Ascending aorta (tissue), 2 donors: ENCODE measurements around the gene TPRG1L. TPM values are rescaled to one million over a fixed set of nuclear protein-coding genes. Genes with fewer than 3 reads are reported as not detected.

Experiments used
- DNase-seq, 2 donors: peaks; one replicate each; pipeline ENCODE4 v3.0.0-alpha.2; 2019; ENCODE audit warnings: low spot score in 2 of 2
- H3K27ac ChIP-seq, 2 donors: fragments of 200-600 bp; sonication (generic); one replicate each; pipeline ENCODE4 v1.5.1; 2016 to 2017; ENCODE audit warnings: mild to moderate bottlenecking in 1 of 2
- H3K27me3 ChIP-seq: fragments of 200-600 bp; sonication (generic); one replicate; pipeline ENCODE4 v1.5.1; 2017
- H3K36me3 ChIP-seq, 2 donors: fragments of 200-600 bp; sonication (generic); one replicate each; pipeline ENCODE4 v1.5.1; 2016
- H3K4me1 ChIP-seq, 2 donors: fragments of 200-600 bp; sonication (generic); one replicate each; pipeline ENCODE4 v1.5.1; 2016 to 2017; ENCODE audit warnings: mild to moderate bottlenecking in 1 of 2
- H3K4me3 ChIP-seq, 2 donors: fragments of 200-600 bp; sonication (generic); one replicate each; pipeline ENCODE4 v1.5.1; 2016 to 2017; ENCODE audit warnings: mild to moderate bottlenecking in 1 of 2
- H3K9me3 ChIP-seq, 2 donors: fragments of 200-600 bp; sonication (generic); one replicate each; pipeline ENCODE4 v1.5.1; 2016
- CTCF ChIP-seq, 3 experiments: fragments of 200-600 bp in 2 of 3; fragments of 450-650 bp in 1 of 3; sonication (generic) in 2 of 3; IDR thresholded peaks; one replicate each; pipeline ENCODE4 v1.5.1; 2016 to 2019; ENCODE audit warnings: antibody characterized with exemption in 3 of 3, mild to moderate bottlenecking in 1 of 3, moderate library complexity in 1 of 3
- intact Hi-C: fragments of 100-400 bp; cut with DNase I; formaldehyde crosslinking; loops from one replicate; pipeline ENCODE4 v1.15.1; 2023
- total RNA-seq: library from RNA; depleted of rRNA; stranded (reverse); fragments of >200 nt; gene quantifications from one replicate; pipeline ENCODE4 v1.1.0, GENCODE V29; 2016

The TPRG1L gene
- total RNA-seq, 1 donor from 2014 or later, result 18.9 TPM

DNA sequence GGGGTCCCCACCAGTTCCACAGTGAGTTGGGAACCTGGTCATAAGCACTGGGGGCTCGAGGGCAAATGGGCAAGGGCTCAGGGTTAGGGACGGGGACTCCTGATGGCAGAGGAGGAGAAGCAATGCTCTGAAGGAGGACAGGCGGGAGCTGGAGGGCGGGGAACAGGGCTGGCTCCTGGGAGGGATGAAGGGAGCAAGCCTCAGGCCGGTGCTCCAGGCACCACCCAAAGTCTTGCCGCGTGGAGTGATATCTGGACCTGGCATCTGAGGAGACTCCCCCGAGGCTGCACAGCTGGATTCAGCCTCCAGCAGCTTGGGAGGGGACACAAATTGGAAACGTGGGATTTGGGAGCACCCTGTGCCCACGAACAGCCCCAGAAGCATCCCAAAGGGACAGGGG lies 24.5 kb upstream of the TPRG1L start:
- Histone ChIP-seq H3K36me3 (no peaks in the 10 kb centered on the region), H3K27ac (no peak overlapping the region), H3K4me3 (no peak overlapping the region), H3K4me1 (no peaks in the 10 kb centered on the region), H3K9me3 (no peaks in the 10 kb centered on the region), H3K27me3 (no peaks in the 10 kb centered on the region)
- no peak for TF ChIP-seq CTCF (IDR thresholded peaks at IDR 0.05)
- no peak for DNase-seq
- intact Hi-C loops, result no loop called here

DNA sequence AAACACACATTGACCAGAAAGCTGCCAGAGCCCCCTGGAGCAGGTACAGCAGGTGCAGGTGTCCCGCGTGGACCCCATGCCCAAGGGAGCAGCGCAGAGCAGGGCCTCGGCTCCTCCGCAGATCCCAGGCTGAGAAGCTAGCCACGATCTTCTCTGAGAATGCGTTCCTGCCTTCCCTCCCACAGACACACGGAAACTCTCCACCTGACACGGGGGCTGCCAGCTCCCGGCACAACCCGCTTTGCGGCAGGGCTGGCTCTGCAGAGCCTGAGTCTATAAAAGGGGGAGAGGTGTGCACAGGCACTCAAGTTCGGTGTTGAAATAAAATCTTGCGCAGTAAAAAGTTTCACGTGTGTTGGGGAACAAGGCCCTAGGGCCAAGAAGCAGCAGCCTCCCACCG lies 23.1 kb upstream of the TPRG1L start:
- TF ChIP-seq CTCF (IDR thresholded peaks at IDR 0.05), result no peak
- Histone ChIP-seq H3K27ac (no peak overlapping the region), H3K27me3 (no peaks in the 10 kb centered on the region), H3K9me3 (no peaks in the 10 kb centered on the region), H3K4me1 (no peaks in the 10 kb centered on the region), H3K36me3 (no peaks in the 10 kb centered on the region), H3K4me3 (no peak overlapping the region)
- DNase-seq, result no peak
- intact Hi-C loops, result no loop called here

- TF ChIP-seq CTCF (IDR thresholded peaks at IDR 0.05), result no peak
- DNase-seq, result no peak
- intact Hi-C loops, result no loop called here
- H3K4me3 ChIP-seq, result no peak overlapping the region
- no peak overlapping the region for H3K27ac ChIP-seq
- no peaks in the 10 kb centered on the region for H3K4me1 ChIP-seq
- H3K9me3 ChIP-seq, result no peaks in the 10 kb centered on the region
- no peaks in the 10 kb centered on the region for H3K27me3 ChIP-seq
- no peaks in the 10 kb centered on the region for H3K36me3 ChIP-seq
Observed at GRCh38 chr1:3602375-3602774, 22.4 kb upstream of the TPRG1L start.

DNA sequence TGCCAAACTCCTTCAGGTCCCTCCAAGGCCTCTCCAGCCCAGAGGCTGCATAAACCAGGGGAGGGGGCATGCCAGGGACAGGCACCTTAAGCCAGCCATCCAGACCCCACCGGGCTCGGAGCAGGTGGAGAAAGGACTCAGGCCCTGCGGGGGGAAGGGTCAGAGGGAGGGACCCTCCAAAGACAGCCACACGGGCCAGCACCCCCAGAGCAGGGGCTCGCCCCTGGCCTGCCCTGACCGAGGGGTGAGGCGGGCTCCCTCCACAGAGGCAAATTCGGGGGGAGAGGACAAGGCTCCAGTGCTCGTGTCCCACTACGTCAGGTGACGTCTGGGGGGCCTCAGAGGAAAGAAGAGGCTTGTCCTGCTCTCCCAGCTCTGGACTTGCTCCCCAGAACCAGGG lies 21.7 kb upstream of the TPRG1L start:
- Histone ChIP-seq H3K36me3 (no peaks in the 10 kb centered on the region), H3K4me3 (no peak overlapping the region), H3K9me3 (no peaks in the 10 kb centered on the region), H3K27ac (no peak overlapping the region), H3K27me3 (peaks cover 6% of the 10 kb centered on the region), H3K4me1 (no peaks in the 10 kb centered on the region)
- no peak for DNase-seq
- no peak for TF ChIP-seq CTCF (IDR thresholded peaks at IDR 0.05)
- intact Hi-C loops, result no loop called here

GRCh38 chr1:3603571-3604467 lies 21.0 kb upstream of the TPRG1L start:
- no peak for TF ChIP-seq CTCF (IDR thresholded peaks at IDR 0.05)

More at GRCh38 chr1:3603571-3604467, 21.0 kb upstream of the TPRG1L start:
- Histone ChIP-seq H3K27me3 (peaks cover 6% of the 10 kb centered on the region), H3K9me3 (no peaks in the 10 kb centered on the region), H3K36me3 (no peaks in the 10 kb centered on the region), H3K4me1 (no peaks in the 10 kb centered on the region), H3K27ac (no peak overlapping the region), H3K4me3 (no peak overlapping the region)
- no peak for DNase-seq
- intact Hi-C loops, result no loop called here
